B cell (primary cell): ENCODE results near the gene GFPT1.

Experiments used
- CTCF ChIP-seq: fragments of 200-600 bp; IDR thresholded peaks from one replicate; pipeline ENCODE4 v1.8.0; 2022; ENCODE audit warnings: antibody characterized with exemption, mild to moderate bottlenecking
- EZH2 ChIP-seq: IDR thresholded peaks from 2 replicates; pipeline ENCODE4 v1.6.1; 2012; ENCODE audit warnings: borderline replicate concordance, low read depth, mild to moderate bottlenecking, moderate library complexity, low read length; ENCODE audit not compliant: insufficient read depth, poor library complexity, severe bottlenecking

GRCh38 chr2:69428981-69429380 is 42.0 kb upstream of the GFPT1 start:
- no peak for TF ChIP-seq CTCF
- TF ChIP-seq EZH2, result no peak
